ENCODE results near the gene OR10R2.

- no peak for TF ChIP-seq PPARA (CRISPR knock-in tag; IDR thresholded peaks at IDR 0.05; ENCODE audit: borderline replicate concordance)
- no peak for TF ChIP-seq PATZ1 (CRISPR knock-in tag; IDR thresholded peaks at IDR 0.05; ENCODE audit: borderline replicate concordance)
- no peak for TF ChIP-seq ZNF565 (CRISPR knock-in tag; conservative IDR thresholded peaks at IDR 0.05; ENCODE audit: low read depth)
- TF ChIP-seq SNAI2 (CRISPR knock-in tag; IDR thresholded peaks at IDR 0.05), result no peak
- no peak for TF ChIP-seq ZNF70 (CRISPR knock-in tag; IDR thresholded peaks at IDR 0.05)
- TF ChIP-seq ZFP30 (CRISPR knock-in tag; IDR thresholded peaks at IDR 0.05), result no peak
- no peak for TF ChIP-seq BACH2 (CRISPR knock-in tag; IDR thresholded peaks at IDR 0.05; ENCODE audit: borderline replicate concordance)
Measured at GRCh38 chr1:158445376-158445775, 26.6 kb upstream of the OR10R2 start.

All from SK-N-SH treated with all-trans-retinoic acid at 6 μM for 48 hours (cell line).